Liver (tissue), 3 donors: Measurements from ENCODE around the gene ORAI1.
"Not testable (repeated sequence)": the region's sequence is repeated elsewhere in the genome, so short reads cannot be mapped to it uniquely, and the experiment has no call there.

Experiments
- GABPA ChIP-seq, 2 donors: IDR thresholded peaks in 1 of 2; conservative IDR thresholded peaks in 1 of 2; 2 replicates each; pipeline ENCODE4 v1.6.1; 2016; ENCODE audit warnings: antibody characterized with exemption in 2 of 2, mild to moderate bottlenecking in 1 of 2, moderate library complexity in 1 of 2
- REST ChIP-seq: IDR thresholded peaks from 2 replicates; pipeline ENCODE4 v1.6.1; 2016; ENCODE audit warnings: antibody characterized with exemption, mild to moderate bottlenecking
- TAF1 ChIP-seq: conservative IDR thresholded peaks from 2 replicates; pipeline ENCODE4 v1.6.1; 2016; ENCODE audit warnings: antibody characterized with exemption, mild to moderate bottlenecking
- YY1 ChIP-seq: IDR thresholded peaks from 2 replicates; pipeline ENCODE4 v1.6.1; 2016; ENCODE audit warnings: antibody characterized with exemption, mild to moderate bottlenecking
- TF ChIP-seq, protein P1 (sequence below): fragments of 150-350 bp; IDR thresholded peaks from 2 replicates; pipeline ENCODE4 v1.5.1; 2017; ENCODE audit warnings: improper control_type of control experiment, low read depth, low read length; ENCODE audit not compliant: missing input control
- donor health status: healthy.
- donor health status: healthy.

- TF ChIP-seq, protein P1, sequence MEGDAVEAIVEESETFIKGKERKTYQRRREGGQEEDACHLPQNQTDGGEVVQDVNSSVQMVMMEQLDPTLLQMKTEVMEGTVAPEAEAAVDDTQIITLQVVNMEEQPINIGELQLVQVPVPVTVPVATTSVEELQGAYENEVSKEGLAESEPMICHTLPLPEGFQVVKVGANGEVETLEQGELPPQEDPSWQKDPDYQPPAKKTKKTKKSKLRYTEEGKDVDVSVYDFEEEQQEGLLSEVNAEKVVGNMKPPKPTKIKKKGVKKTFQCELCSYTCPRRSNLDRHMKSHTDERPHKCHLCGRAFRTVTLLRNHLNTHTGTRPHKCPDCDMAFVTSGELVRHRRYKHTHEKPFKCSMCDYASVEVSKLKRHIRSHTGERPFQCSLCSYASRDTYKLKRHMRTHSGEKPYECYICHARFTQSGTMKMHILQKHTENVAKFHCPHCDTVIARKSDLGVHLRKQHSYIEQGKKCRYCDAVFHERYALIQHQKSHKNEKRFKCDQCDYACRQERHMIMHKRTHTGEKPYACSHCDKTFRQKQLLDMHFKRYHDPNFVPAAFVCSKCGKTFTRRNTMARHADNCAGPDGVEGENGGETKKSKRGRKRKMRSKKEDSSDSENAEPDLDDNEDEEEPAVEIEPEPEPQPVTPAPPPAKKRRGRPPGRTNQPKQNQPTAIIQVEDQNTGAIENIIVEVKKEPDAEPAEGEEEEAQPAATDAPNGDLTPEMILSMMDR: not testable (repeated sequence)
- not testable (repeated sequence) for TF ChIP-seq REST; TAF1; GABPA (IDR thresholded peaks at IDR 0.05 in 1 of 2, conservative IDR thresholded peaks at IDR 0.05 in 1 of 2); YY1
Measured at GRCh38 chr12:121679661-121680197, 53.4 kb downstream of the ORAI1 start.
